DMS 273 treated with DMSO at 0.1 percent for 48 hours (cell line): ENCODE measurements around the gene ATAD3A.
"Not testable (repeated sequence)": the region's sequence is repeated elsewhere in the genome, so short reads cannot be mapped to it uniquely, and the experiment has no call there.

Source experiments
- DNase-seq: peaks from one replicate; lab custom pipeline; 2025; lab: John Stamatoyannopoulos, UW

The ATAD3A gene

DNA sequence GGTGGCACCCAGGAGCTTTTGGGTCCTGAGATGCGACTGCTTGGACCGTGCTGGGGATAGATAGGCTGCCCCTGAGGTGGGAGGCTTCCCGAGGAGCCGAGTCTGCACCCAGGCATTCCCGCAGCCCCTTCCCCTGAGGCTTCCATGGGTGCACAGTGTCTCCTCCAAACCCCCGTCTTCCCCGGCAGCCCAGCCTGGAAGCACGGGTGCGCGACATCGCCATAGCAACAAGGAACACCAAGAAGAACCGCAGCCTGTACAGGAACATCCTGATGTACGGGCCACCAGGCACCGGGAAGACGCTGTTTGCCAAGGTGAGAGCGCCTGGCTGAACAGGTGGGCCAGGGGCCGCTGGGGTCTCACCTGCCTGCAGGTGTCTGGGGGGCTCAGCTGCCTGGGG, 11.7 kb downstream of the ATAD3A start:
- DNase-seq, result not testable (repeated sequence)

- DNase-seq, result not testable (repeated sequence)
Measured at GRCh38 chr1:1524750-1525383, 12.9 kb downstream of the ATAD3A start.

- DNase-seq, result not testable (repeated sequence)
Measured at GRCh38 chr1:1526476-1526875, 14.5 kb downstream of the ATAD3A start.

- no peak for DNase-seq
Measured at GRCh38 chr1:1527092-1527816, 15.3 kb downstream of the ATAD3A start.

GRCh38 chr1:1528301-1529267, 16.6 kb downstream of the ATAD3A start:
- DNase-seq, result no peak

DNA sequence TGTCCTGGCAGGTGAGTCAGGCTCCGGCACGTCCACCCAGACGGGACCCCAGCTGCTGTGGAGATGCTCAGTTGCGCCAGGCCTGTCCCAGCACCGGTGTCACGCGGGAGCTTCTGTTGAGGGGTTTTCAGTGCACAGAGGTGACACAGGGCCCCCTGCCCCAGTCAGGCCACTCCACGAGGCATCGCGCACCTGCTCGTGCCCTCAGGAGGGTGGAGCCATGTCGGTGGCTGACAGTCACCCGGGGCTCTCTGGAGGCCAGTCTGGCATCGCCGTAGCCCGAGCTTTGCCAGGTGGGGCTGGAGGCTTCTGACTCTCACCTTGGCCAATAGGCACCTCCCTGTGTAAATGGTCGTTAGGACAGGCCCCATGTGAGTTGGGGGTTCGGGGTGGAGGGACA, 17.4 kb downstream of the ATAD3A start:
- no peak for DNase-seq

GRCh38 chr1:1529936-1530335, 18.0 kb downstream of the ATAD3A start:
- no peak for DNase-seq

- no peak for DNase-seq
Measured at GRCh38 chr1:1531947-1532346, 20.0 kb downstream of the ATAD3A start.

DNA sequence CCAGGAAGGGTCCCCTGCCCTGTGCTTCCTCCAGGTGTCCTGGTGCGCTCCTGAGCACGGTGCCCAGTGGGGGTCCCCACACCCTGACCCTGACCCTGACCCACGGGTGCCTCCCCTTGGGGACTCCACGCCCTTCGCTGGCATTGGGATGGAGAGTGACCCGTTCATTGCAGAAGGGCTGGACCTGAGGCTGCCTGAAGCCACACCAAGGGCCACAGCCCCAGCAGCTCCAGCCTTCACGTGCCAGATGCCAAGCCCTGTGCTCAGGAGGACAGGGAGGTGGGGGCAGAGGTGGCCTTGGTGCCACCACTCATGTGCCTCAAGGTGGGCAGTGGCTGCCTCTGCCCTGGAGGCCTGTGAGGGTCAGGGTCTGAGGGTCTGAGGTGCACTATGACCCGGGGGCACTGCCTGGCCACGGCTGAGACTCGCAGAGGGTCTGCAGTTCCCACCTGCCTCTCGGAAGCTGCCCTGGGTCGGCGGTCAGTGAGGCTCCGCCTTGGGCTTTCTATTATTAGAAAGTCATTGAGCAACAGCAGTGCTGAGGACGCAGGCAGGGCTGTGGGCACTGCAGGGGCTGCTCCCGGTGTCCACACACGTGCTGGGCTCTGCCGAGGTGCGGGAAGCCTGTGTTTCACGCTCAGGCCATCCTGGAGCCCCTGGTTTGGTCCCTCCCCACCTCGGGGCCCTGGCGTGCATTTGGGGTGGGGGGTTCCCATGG, 21.4 kb downstream of the ATAD3A start:
- not testable (repeated sequence) for DNase-seq

DNA sequence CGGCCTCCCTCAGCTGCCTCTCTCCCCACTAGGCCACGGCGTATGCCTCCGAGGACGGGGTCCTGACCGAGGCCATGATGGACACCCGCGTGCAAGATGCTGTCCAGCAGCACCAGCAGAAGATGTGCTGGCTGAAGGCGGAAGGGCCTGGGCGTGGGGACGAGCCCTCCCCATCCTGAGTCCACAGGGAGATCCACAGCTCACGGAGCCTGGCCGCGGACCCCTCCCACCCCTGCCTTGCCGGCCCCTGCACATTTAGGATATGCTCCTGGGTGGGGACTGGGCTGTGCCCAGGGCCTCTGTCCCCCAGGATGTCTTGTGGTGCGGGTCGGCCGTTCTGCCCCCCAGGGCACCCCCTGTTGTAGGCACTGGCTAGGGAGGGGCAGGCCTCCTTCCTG, 21.9 kb downstream of the ATAD3A start:
- DNase-seq, result not testable (repeated sequence)

- DNase-seq, result no peak
Measured at GRCh38 chr1:1534401-1535154, 22.6 kb downstream of the ATAD3A start.

GRCh38 chr1:1535201-1536018, 23.4 kb downstream of the ATAD3A start:
- DNase-seq, result no peak

GRCh38 chr1:1536019-1536937, 24.3 kb downstream of the ATAD3A start:
- no peak for DNase-seq

GRCh38 chr1:1536938-1537546, 25.1 kb downstream of the ATAD3A start:
- DNase-seq, result no peak

GRCh38 chr1:1537626-1538250, 25.8 kb downstream of the ATAD3A start:
- no peak for DNase-seq

DNA sequence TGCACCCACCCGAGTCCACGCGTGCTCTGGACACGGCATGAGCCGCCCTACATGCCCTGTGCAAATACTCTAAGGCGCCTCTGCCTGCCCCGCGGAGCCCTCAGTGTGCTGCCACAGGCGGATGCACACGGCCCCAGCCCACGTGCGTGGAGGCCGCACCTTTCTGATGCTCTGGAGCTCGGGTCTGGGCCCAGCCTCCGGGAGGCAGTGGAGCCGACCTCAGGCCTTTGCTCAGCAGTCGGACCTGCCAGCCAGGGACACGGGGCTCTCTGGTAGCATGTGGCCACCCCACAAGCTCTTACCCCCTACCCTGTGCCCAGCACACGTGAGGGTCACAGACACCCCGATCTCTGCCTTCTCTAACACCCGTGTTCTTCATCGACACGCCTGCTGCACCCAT, 26.4 kb downstream of the ATAD3A start:
- DNase-seq, result no peak

- DNase-seq, result no peak
Measured at GRCh38 chr1:1538989-1539309, 27.0 kb downstream of the ATAD3A start.

GRCh38 chr1:1539310-1540089, 27.5 kb downstream of the ATAD3A start:
- no peak for DNase-seq
